SK-N-SH treated with all-trans-retinoic acid at 6 μM for 48 hours (cell line): ENCODE measurements around the gene PRUNE2.
A peak's percentile ranks its signal among the peaks of the same experiment; 100 is the strongest.
"Not testable (repeated sequence)": the region's sequence is repeated elsewhere in the genome, so short reads cannot be mapped to it uniquely, and the experiment has no call there.

Source experiments
- ATAC-seq: fragments of 200-7000 bp; cut with Tn5 transposase; 3 replicates; pipeline ENCODE4 v1.9.1; 2020; ENCODE audit warnings: mild to moderate bottlenecking, moderate library complexity
- BACH2 ChIP-seq: fragments of 250-450 bp; sonication (Bioruptor Pico); IDR thresholded peaks from 2 replicates; pipeline ENCODE4 v1.9.0; 2021; ENCODE audit warnings: mild to moderate bottlenecking, borderline replicate concordance
- CREB5 ChIP-seq: fragments of 250-450 bp; sonication (Bioruptor Pico); IDR thresholded peaks from 2 replicates; pipeline ENCODE4 v1.5.1; 2020; ENCODE audit warnings: low read depth, mild to moderate bottlenecking, moderate library complexity
- ESRRG ChIP-seq: fragments of 250-450 bp; sonication (Bioruptor Pico); IDR thresholded peaks from 2 replicates; pipeline ENCODE4 v1.6.1; 2021; ENCODE audit warnings: mild to moderate bottlenecking
- GLIS3 ChIP-seq: fragments of 250-450 bp; sonication (Bioruptor Pico); IDR thresholded peaks from 2 replicates; pipeline ENCODE4 v1.5.0; 2020; ENCODE audit warnings: mild to moderate bottlenecking, moderate library complexity
- ISL1 ChIP-seq: fragments of 250-450 bp; sonication (Bioruptor Pico); IDR thresholded peaks from 2 replicates; pipeline ENCODE4 v2.1.2; 2022; ENCODE audit warnings: mild to moderate bottlenecking, moderate library complexity
- OSR1 ChIP-seq: fragments of 250-450 bp; sonication (Bioruptor Pico); IDR thresholded peaks from 2 replicates; pipeline ENCODE4 v1.8.0; 2022; ENCODE audit warnings: moderate library complexity, mild to moderate bottlenecking, inconsistent platforms
- PPARA ChIP-seq: fragments of 250-450 bp; sonication (Bioruptor Pico); IDR thresholded peaks from 2 replicates; pipeline ENCODE4 v1.5.0; 2020; ENCODE audit warnings: mild to moderate bottlenecking, borderline replicate concordance
- SNAI2 ChIP-seq: fragments of 250-450 bp; sonication (Bioruptor Pico); IDR thresholded peaks from 2 replicates; pipeline ENCODE4 v1.5.0; 2020; ENCODE audit warnings: mild to moderate bottlenecking, moderate library complexity
- TCF4 ChIP-seq: fragments of 250-450 bp; sonication (Bioruptor Pico); IDR thresholded peaks from 2 replicates; pipeline ENCODE4 v1.8.0; 2021; ENCODE audit warnings: mild to moderate bottlenecking, moderate library complexity, borderline replicate concordance
- TOX ChIP-seq: fragments of 250-450 bp; sonication (Bioruptor Pico); IDR thresholded peaks from 2 replicates; pipeline ENCODE4 v1.8.0; 2021; ENCODE audit warnings: mild to moderate bottlenecking, moderate library complexity, borderline replicate concordance
- ZC3H10 ChIP-seq: fragments of 250-450 bp; sonication (Bioruptor Pico); IDR thresholded peaks from 2 replicates; pipeline ENCODE4 v1.5.1; 2021; ENCODE audit warnings: mild to moderate bottlenecking, moderate library complexity
- ZFP3 ChIP-seq: fragments of 250-450 bp; sonication (Bioruptor Pico); IDR thresholded peaks from 2 replicates; pipeline ENCODE4 v1.5.0; 2020; ENCODE audit warnings: mild to moderate bottlenecking, moderate library complexity
- ZFP30 ChIP-seq: fragments of 450-650 bp; formaldehyde crosslinking; IDR thresholded peaks from 2 replicates; pipeline ENCODE4 v1.5.0; 2022; ENCODE audit warnings: mild to moderate bottlenecking, moderate library complexity
- ZNF565 ChIP-seq: fragments of 450-650 bp; formaldehyde crosslinking; conservative IDR thresholded peaks from 2 replicates; pipeline ENCODE4 v1.5.0; 2020; ENCODE audit warnings: low read depth, mild to moderate bottlenecking, moderate library complexity
- ZNF70 ChIP-seq: fragments of 450-650 bp; formaldehyde crosslinking; IDR thresholded peaks from 2 replicates; pipeline ENCODE4 v1.5.0; 2020; ENCODE audit warnings: mild to moderate bottlenecking, moderate library complexity
- TF ChIP-seq, protein P1 (sequence below): fragments of 250-450 bp; sonication (Bioruptor Pico); IDR thresholded peaks from 2 replicates; pipeline ENCODE4 v1.5.0; 2020; ENCODE audit warnings: mild to moderate bottlenecking, moderate library complexity
- TF ChIP-seq, protein P2 (sequence below): fragments of 250-450 bp; sonication (Bioruptor Pico); IDR thresholded peaks from 2 replicates; pipeline ENCODE4 v1.5.1; 2021; ENCODE audit warnings: mild to moderate bottlenecking, moderate library complexity
- TF ChIP-seq, protein P3 (sequence below): fragments of 250-450 bp; sonication (Bioruptor Pico); IDR thresholded peaks from 2 replicates; pipeline ENCODE4 v1.8.0; 2021; ENCODE audit warnings: low read depth, mild to moderate bottlenecking, moderate library complexity, borderline replicate concordance
- TF ChIP-seq, protein P4 (sequence below): fragments of 250-450 bp; sonication (Bioruptor Pico); IDR thresholded peaks from 2 replicates; pipeline ENCODE4 v1.8.0; 2020; ENCODE audit warnings: mild to moderate bottlenecking, moderate library complexity, borderline replicate concordance

The PRUNE2 gene

DNA sequence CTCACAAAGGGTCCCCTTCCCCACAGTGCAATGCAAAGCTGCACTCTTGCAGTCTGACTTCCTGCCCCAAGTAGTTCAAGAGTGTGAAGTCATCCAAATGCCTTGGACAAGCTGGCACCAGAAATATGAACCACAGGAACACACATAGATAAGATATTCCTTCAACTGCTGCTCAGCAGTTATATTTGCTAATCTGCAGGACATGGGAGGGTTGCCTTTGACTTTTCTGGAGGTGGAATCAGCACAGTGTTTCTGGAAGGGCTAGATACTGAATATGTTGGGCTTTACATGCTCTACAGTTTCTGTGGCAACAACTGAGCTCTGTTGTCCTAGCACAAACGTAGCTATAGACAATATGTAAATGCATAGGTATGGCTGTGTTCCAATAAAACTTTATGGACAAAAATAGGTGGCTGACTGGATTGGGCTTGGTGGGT, 238.4 kb downstream of the PRUNE2 start:
- TF ChIP-seq ZFP30 (no peak), TOX (no peak)
- TF ChIP-seq, protein P1, sequence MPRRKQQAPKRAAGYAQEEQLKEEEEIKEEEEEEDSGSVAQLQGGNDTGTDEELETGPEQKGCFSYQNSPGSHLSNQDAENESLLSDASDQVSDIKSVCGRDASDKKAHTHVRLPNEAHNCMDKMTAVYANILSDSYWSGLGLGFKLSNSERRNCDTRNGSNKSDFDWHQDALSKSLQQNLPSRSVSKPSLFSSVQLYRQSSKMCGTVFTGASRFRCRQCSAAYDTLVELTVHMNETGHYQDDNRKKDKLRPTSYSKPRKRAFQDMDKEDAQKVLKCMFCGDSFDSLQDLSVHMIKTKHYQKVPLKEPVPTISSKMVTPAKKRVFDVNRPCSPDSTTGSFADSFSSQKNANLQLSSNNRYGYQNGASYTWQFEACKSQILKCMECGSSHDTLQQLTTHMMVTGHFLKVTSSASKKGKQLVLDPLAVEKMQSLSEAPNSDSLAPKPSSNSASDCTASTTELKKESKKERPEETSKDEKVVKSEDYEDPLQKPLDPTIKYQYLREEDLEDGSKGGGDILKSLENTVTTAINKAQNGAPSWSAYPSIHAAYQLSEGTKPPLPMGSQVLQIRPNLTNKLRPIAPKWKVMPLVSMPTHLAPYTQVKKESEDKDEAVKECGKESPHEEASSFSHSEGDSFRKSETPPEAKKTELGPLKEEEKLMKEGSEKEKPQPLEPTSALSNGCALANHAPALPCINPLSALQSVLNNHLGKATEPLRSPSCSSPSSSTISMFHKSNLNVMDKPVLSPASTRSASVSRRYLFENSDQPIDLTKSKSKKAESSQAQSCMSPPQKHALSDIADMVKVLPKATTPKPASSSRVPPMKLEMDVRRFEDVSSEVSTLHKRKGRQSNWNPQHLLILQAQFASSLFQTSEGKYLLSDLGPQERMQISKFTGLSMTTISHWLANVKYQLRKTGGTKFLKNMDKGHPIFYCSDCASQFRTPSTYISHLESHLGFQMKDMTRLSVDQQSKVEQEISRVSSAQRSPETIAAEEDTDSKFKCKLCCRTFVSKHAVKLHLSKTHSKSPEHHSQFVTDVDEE (CRISPR knock-in tag), result no peak
- TF ChIP-seq, all 23 proteins: peak for 0
- ATAC-seq, result peak; percentile 94

DNA sequence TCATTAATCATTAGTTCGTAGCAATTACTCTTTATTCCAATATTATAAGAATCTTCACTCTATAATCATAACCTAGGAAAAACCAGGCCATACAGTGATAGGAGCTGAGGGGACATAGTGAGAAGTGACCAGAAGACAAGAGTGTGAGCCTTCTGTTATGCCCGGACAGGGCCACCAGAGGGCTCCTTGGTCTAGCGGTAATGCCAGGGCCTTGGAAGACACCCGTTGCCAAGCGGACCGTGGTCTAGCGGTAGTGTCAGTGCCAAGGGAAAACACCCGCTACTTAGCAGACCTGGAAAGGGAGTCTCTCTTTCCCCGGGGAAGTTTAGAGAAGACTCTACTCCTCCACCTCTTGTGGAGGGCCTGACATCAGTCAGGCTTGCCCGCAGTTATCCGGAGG, 239.9 kb downstream of the PRUNE2 start:
- not testable (repeated sequence) for ATAC-seq

DNA sequence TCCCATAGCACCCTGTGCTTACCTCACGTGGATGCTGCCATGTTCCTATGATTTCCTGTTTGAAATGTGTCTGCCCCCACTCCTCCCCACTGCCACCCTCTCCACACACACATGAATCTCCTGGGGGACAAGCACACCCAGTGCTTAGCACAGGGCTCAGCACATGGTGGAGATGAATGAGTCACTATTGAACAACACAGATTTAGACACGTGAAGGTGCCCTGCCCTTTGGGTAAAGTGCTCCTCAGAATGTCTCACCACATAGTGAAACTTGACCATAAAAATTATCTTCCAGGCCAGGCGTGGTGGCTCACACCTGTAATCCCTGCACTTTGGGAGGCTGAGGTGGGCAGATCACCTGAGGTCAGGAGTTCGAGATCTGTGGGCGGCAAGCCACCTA, 240.5 kb downstream of the PRUNE2 start:
- no peak for ATAC-seq
- TF ChIP-seq PPARA (CRISPR knock-in tag), result no peak
- no peak for TF ChIP-seq TOX
- no peak for TF ChIP-seq TCF4 (CRISPR knock-in tag)
- no peak for TF ChIP-seq ZFP30
- no peak for TF ChIP-seq ZC3H10
- no peak for TF ChIP-seq SNAI2 (CRISPR knock-in tag)
- TF ChIP-seq, protein P2, sequence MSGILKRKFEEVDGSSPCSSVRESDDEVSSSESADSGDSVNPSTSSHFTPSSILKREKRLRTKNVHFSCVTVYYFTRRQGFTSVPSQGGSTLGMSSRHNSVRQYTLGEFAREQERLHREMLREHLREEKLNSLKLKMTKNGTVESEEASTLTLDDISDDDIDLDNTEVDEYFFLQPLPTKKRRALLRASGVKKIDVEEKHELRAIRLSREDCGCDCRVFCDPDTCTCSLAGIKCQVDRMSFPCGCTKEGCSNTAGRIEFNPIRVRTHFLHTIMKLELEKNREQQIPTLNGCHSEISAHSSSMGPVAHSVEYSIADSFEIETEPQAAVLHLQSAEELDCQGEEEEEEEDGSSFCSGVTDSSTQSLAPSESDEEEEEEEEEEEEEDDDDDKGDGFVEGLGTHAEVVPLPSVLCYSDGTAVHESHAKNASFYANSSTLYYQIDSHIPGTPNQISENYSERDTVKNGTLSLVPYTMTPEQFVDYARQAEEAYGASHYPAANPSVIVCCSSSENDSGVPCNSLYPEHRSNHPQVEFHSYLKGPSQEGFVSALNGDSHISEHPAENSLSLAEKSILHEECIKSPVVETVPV (CRISPR knock-in tag), result no peak
- TF ChIP-seq ESRRG, result no peak
- no peak for TF ChIP-seq OSR1 (CRISPR knock-in tag)
- TF ChIP-seq, protein P3, sequence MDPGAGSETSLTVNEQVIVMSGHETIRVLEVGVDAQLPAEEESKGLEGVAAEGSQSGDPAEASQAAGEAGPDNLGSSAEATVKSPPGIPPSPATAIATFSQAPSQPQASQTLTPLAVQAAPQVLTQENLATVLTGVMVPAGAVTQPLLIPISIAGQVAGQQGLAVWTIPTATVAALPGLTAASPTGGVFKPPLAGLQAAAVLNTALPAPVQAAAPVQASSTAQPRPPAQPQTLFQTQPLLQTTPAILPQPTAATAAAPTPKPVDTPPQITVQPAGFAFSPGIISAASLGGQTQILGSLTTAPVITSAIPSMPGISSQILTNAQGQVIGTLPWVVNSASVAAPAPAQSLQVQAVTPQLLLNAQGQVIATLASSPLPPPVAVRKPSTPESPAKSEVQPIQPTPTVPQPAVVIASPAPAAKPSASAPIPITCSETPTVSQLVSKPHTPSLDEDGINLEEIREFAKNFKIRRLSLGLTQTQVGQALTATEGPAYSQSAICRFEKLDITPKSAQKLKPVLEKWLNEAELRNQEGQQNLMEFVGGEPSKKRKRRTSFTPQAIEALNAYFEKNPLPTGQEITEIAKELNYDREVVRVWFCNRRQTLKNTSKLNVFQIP (CRISPR knock-in tag), result no peak
- TF ChIP-seq ZNF70 (CRISPR knock-in tag), result no peak
- TF ChIP-seq GLIS3 (CRISPR knock-in tag), result no peak
- TF ChIP-seq, protein P1 (CRISPR knock-in tag), result no peak
- no peak for TF ChIP-seq ZFP3 (CRISPR knock-in tag)
- TF ChIP-seq ISL1 (CRISPR knock-in tag), result no peak
- no peak for TF ChIP-seq BACH2 (CRISPR knock-in tag)
- no peak for TF ChIP-seq CREB5 (CRISPR knock-in tag)

GRCh38 chr9:76664120-76664519, 241.8 kb downstream of the PRUNE2 start:
- TF ChIP-seq SNAI2 (CRISPR knock-in tag) (no peak), ZNF565 (CRISPR knock-in tag) (no peak), OSR1 (CRISPR knock-in tag) (no peak), PPARA (CRISPR knock-in tag) (no peak), TOX (no peak)
- TF ChIP-seq, protein P4, sequence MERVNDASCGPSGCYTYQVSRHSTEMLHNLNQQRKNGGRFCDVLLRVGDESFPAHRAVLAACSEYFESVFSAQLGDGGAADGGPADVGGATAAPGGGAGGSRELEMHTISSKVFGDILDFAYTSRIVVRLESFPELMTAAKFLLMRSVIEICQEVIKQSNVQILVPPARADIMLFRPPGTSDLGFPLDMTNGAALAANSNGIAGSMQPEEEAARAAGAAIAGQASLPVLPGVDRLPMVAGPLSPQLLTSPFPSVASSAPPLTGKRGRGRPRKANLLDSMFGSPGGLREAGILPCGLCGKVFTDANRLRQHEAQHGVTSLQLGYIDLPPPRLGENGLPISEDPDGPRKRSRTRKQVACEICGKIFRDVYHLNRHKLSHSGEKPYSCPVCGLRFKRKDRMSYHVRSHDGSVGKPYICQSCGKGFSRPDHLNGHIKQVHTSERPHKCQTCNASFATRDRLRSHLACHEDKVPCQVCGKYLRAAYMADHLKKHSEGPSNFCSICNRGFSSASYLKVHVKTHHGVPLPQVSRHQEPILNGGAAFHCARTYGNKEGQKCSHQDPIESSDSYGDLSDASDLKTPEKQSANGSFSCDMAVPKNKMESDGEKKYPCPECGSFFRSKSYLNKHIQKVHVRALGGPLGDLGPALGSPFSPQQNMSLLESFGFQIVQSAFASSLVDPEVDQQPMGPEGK (CRISPR knock-in tag), result no peak
- ATAC-seq, result no peak
